OCI-LY1 (cell line): ENCODE results near the gene NRG2.

Experiments used
- H2AFZ ChIP-seq: fragments of 200-600 bp; sonication (generic), shearing (Covaris generic); 2 replicates; pipeline ENCODE4 v1.6.0; 2014; ENCODE audit warnings: antibody characterized with exemption, mild to moderate bottlenecking, low read length
- H3F3A ChIP-seq: fragments of 200-600 bp; sonication (generic), shearing (Covaris generic); 2 replicates; pipeline ENCODE4 v1.6.0; 2014; ENCODE audit warnings: mild to moderate bottlenecking, antibody characterized with exemption, low read length, moderate library complexity; ENCODE audit not compliant: insufficient read depth
- H3K27ac ChIP-seq: fragments of 200-600 bp; sonication (generic); 2 replicates; pipeline ENCODE4 v1.5.1; 2014; ENCODE audit warnings: low read length, mixed run types, mild to moderate bottlenecking, low read depth; ENCODE audit not compliant: poor library complexity, severe bottlenecking
- H3K27me3 ChIP-seq: fragments of 200-600 bp; sonication (generic); 2 replicates; pipeline ENCODE4 v1.6.0; 2014; ENCODE audit warnings: antibody characterized with exemption, mild to moderate bottlenecking, low read length, moderate library complexity; ENCODE audit not compliant: insufficient read depth
- H3K36me3 ChIP-seq: fragments of 200-600 bp; sonication (generic); 2 replicates; pipeline ENCODE4 v1.6.1; 2014; ENCODE audit warnings: mild to moderate bottlenecking, antibody characterized with exemption, low read length, moderate library complexity, mixed read lengths; ENCODE audit not compliant: insufficient read depth
- H3K4me1 ChIP-seq: fragments of 200-600 bp; sonication (generic); 2 replicates; pipeline ENCODE4 v1.5.1; 2014; ENCODE audit warnings: mild to moderate bottlenecking, low read length, moderate library complexity; ENCODE audit not compliant: insufficient read depth, severe bottlenecking
- H3K4me2 ChIP-seq: fragments of 200-600 bp; sonication (generic), shearing (Covaris generic); 2 replicates; pipeline ENCODE4 v1.6.1; 2014; ENCODE audit warnings: low read length
- H3K4me3 ChIP-seq: fragments of 200-600 bp; sonication (generic); 2 replicates; pipeline ENCODE4 v1.5.1; 2014; ENCODE audit warnings: low read length, low read depth, mild to moderate bottlenecking, mixed read lengths; ENCODE audit not compliant: poor library complexity, severe bottlenecking
- H3K79me2 ChIP-seq: fragments of 200-600 bp; shearing (Covaris generic); 2 replicates; pipeline ENCODE4 v1.6.1; 2016; ENCODE audit warnings: mixed run types, low read length, mixed read lengths; ENCODE audit not compliant: insufficient read depth
- H3K9ac ChIP-seq: fragments of 200-600 bp; sonication (generic), shearing (Covaris generic); 2 replicates; pipeline ENCODE4 v1.6.1; 2014; ENCODE audit warnings: mild to moderate bottlenecking, low read length, mixed read lengths
- H3K9me2 ChIP-seq: fragments of 200-600 bp; sonication (generic), shearing (Covaris generic); 2 replicates; pipeline ENCODE4 v1.6.1; 2014; ENCODE audit warnings: low read depth, mild to moderate bottlenecking, low read length, mixed read lengths
- H3K9me3 ChIP-seq: fragments of 200-600 bp; shearing (Covaris generic); 2 replicates; pipeline ENCODE4 v1.6.1; 2014; ENCODE audit warnings: low read length, mixed read lengths
- H4K20me1 ChIP-seq: fragments of 200-600 bp; sonication (generic), shearing (Covaris generic); 2 replicates; pipeline ENCODE4 v1.6.0; 2016; ENCODE audit warnings: mild to moderate bottlenecking, low read length; ENCODE audit not compliant: insufficient read depth
- EZH2 ChIP-seq: fragments of 200-600 bp; sonication (generic), shearing (Covaris generic); IDR thresholded peaks from 2 replicates; pipeline ENCODE4 v1.8.0; 2017; ENCODE audit warnings: borderline replicate concordance, mixed run types, mild to moderate bottlenecking, antibody characterized with exemption, low read length, moderate library complexity, mixed read lengths
- TF ChIP-seq, protein P1 (sequence below): fragments of 200-600 bp; sonication (generic), shearing (Covaris generic); IDR thresholded peaks from 2 replicates; pipeline ENCODE4 v1.5.1; 2017; ENCODE audit warnings: mild to moderate bottlenecking, antibody characterized with exemption, low read length, moderate library complexity, mixed read lengths

NRG2 gene

DNA sequence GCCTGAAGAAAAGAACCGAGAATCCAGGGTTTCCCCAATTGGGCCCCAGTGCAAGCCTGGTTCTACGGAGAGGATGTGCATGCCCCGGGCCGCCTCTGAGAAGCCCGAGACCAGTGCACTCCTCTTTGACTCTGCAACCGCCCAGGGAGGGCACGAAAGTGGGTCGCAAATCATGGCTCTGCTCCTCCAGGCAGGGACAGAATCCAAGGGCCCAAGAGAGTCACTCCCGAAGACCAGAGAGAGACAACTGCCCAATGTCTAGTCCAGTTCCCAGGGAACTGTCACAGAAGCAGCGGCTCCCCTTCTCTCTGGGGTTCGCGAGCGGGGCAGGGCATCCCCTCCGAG is 139.7 kb downstream of the NRG2 start:
- Histone ChIP-seq H3K36me3 (no peaks in the 10 kb centered on the region), H3K4me2 (no peak overlapping the region), H3K27ac (no peak overlapping the region), H3K79me2 (no peaks in the 10 kb centered on the region), H4K20me1 (no peaks in the 10 kb centered on the region), H3K4me3 (no peak overlapping the region), H3F3A (no peaks in the 10 kb centered on the region), H3K4me1 (no peaks in the 10 kb centered on the region), H3K27me3 (no peaks in the 10 kb centered on the region; the same call in 1 of the 2 replicates), H3K9me2 (no peaks in the 10 kb centered on the region), H3K9ac (no peak overlapping the region), H3K9me3 (no peaks in the 10 kb centered on the region), H2AFZ (no peak overlapping the region)
- TF ChIP-seq EZH2 = no peak
- TF ChIP-seq, protein P1, sequence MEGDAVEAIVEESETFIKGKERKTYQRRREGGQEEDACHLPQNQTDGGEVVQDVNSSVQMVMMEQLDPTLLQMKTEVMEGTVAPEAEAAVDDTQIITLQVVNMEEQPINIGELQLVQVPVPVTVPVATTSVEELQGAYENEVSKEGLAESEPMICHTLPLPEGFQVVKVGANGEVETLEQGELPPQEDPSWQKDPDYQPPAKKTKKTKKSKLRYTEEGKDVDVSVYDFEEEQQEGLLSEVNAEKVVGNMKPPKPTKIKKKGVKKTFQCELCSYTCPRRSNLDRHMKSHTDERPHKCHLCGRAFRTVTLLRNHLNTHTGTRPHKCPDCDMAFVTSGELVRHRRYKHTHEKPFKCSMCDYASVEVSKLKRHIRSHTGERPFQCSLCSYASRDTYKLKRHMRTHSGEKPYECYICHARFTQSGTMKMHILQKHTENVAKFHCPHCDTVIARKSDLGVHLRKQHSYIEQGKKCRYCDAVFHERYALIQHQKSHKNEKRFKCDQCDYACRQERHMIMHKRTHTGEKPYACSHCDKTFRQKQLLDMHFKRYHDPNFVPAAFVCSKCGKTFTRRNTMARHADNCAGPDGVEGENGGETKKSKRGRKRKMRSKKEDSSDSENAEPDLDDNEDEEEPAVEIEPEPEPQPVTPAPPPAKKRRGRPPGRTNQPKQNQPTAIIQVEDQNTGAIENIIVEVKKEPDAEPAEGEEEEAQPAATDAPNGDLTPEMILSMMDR = no peak

DNA sequence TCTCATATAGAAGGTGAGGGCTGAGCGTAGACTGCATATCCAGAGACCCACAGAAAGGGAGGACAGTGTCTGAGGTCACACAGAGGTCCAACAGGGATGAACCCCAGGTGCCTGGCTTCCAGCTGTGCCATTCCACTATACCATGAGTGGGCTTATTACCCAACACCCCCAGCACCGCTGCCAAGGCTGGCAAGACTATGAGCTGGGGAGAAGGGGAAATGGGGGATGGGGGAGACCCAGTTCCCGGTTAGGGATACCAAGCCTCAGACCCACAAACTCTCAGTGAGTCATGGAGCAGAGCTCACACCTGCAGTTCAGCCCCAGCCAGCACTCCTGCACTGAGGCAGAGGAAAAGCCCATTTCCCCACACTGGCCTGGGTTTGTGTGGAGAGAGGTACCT is 141.1 kb downstream of the NRG2 start:
- H3K4me1 ChIP-seq = no peaks in the 10 kb centered on the region
- no peak overlapping the region for H3K4me3 ChIP-seq
- no peaks in the 10 kb centered on the region for H3K9me3 ChIP-seq
- H3F3A ChIP-seq = no peaks in the 10 kb centered on the region
- H3K36me3 ChIP-seq = no peaks in the 10 kb centered on the region
- H3K4me2 ChIP-seq = no peak overlapping the region
- H3K9ac ChIP-seq = no peak overlapping the region
- no peaks in the 10 kb centered on the region; the same call in 1 of the 2 replicates for H3K27me3 ChIP-seq
- no peaks in the 10 kb centered on the region for H3K9me2 ChIP-seq
- H2AFZ ChIP-seq = no peak overlapping the region
- TF ChIP-seq, protein P1 = no peak
- no peak for TF ChIP-seq EZH2
- H3K79me2 ChIP-seq = no peaks in the 10 kb centered on the region
- H3K27ac ChIP-seq = no peak overlapping the region
- no peaks in the 10 kb centered on the region for H4K20me1 ChIP-seq

DNA sequence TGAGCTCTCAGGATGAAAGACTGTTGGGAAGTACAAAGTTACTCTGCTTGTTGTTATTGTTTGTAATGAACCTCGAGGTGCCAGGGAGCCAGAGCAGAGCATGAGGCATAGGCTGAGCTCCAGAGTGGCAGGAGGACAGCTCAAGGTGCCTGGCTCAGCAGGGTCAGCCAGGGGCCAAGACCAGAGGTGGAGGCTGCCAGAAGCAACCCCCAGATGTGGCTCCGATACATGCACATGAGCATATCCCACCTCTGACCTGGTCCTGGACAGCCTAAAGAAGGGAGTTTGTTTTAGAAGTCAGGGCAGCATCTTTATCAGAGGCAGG is 141.9 kb downstream of the NRG2 start:
- Histone ChIP-seq H3K4me3 (no peak overlapping the region), H3K27ac (no peak overlapping the region), H3K4me2 (no peak overlapping the region), H3K9ac (no peak overlapping the region), H3K9me2 (no peaks in the 10 kb centered on the region), H3K79me2 (no peaks in the 10 kb centered on the region), H3F3A (no peaks in the 10 kb centered on the region), H2AFZ (no peak overlapping the region), H3K36me3 (no peaks in the 10 kb centered on the region), H3K4me1 (no peaks in the 10 kb centered on the region), H3K9me3 (no peaks in the 10 kb centered on the region), H3K27me3 (no peaks in the 10 kb centered on the region; the same call in 1 of the 2 replicates), H4K20me1 (no peaks in the 10 kb centered on the region)
- TF ChIP-seq, protein P1 = no peak
- TF ChIP-seq EZH2 = no peak
